Brain microvascular endothelial cell (primary cell): ENCODE data around the gene SOAT2.
"Not testable (repeated sequence)": the region's sequence is repeated elsewhere in the genome, so short reads cannot be mapped to it uniquely, and the experiment has no call there.

Experiments
- DNase-seq: peaks from one replicate; pipeline ENCODE4 v3.0.0-alpha.2; 2020
- H3K27ac ChIP-seq: fragments of 250-450 bp; sonication (Bioruptor Pico); 2 replicates; pipeline ENCODE4 v1.5.1; 2020; ENCODE audit warnings: mild to moderate bottlenecking, moderate library complexity
- H3K27me3 ChIP-seq: fragments of 250-450 bp; sonication (Bioruptor Pico); replicated peaks from 2 replicates; pipeline ENCODE4 v1.5.1; 2020; ENCODE audit warnings: mild to moderate bottlenecking
- H3K36me3 ChIP-seq: fragments of 250-450 bp; sonication (Bioruptor Pico); replicated peaks from 2 replicates; pipeline ENCODE4 v1.5.1; 2020; ENCODE audit warnings: mild to moderate bottlenecking
- H3K4me3 ChIP-seq: 2 replicates; pipeline ENCODE4 v1.5.1; 2011; ENCODE audit warnings: low read depth, mild to moderate bottlenecking, control low read depth, low read length, moderate library complexity
- CTCF ChIP-seq: IDR thresholded peaks from 2 replicates; pipeline ENCODE4 v1.5.1; 2011; ENCODE audit warnings: low read depth, mild to moderate bottlenecking, moderate library complexity, low read length, control low read depth, inconsistent platforms; ENCODE audit errors: missing control alignments
- in situ Hi-C: cut with HindIII; loops from 2 replicates; pipeline ENCODE4 v1.10.0; 2017; ENCODE audit warnings: low sequenced_read_pairs, low pct_ligation_motif_present

The SOAT2 gene

GRCh38 chr12:53105256-53105655 is 2.0 kb downstream of the SOAT2 start:
- Histone ChIP-seq H3K27me3 (no peaks in the 10 kb centered on the region), H3K4me3 (no peak overlapping the region), H3K27ac (no peak overlapping the region), H3K36me3 (peaks cover 10% of the 10 kb centered on the region)
- TF ChIP-seq CTCF = no peak
- in situ Hi-C loops = no loop called here
- DNase-seq = no peak

DNA sequence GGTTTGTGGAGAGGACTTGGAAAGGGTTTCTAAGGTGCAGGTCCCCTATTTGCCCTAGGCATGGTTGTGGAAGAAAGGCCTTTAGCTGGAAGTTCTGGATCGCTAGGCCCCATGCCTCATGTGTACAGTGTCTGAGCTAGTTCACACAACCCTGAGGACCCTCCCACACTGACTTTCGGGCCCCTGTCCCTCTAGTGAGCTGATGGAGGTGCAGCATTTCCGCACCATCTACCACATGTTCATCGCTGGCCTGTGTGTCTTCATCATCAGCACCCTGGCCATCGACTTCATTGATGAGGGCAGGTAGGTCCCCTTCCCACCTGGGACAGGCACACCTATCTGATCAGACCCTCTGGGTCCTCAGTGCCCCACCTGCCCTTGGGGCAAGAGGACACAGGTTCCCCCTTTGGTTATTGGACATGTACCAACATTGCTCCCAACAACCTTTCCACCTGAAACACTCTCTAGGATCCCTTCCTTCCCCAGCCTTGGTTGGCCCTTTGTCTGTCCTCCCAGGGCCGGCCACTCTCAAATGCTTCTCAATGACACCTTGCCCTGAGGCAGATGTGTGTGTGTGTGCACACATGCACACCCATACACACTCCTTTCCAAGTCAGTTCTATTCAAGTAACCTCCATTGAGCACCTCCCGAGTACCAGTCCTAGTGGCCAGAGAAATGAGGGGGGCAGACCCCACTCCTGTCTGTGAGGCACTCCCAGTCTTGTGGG is 2.6 kb downstream of the SOAT2 start:
- peaks cover 10% of the 10 kb centered on the region for H3K36me3 ChIP-seq
- in situ Hi-C loops = no loop called here
- no peaks in the 10 kb centered on the region for H3K27me3 ChIP-seq
- no peak for TF ChIP-seq CTCF
- H3K4me3 ChIP-seq = no peak overlapping the region
- no peak for DNase-seq
- no peak overlapping the region for H3K27ac ChIP-seq

DNA sequence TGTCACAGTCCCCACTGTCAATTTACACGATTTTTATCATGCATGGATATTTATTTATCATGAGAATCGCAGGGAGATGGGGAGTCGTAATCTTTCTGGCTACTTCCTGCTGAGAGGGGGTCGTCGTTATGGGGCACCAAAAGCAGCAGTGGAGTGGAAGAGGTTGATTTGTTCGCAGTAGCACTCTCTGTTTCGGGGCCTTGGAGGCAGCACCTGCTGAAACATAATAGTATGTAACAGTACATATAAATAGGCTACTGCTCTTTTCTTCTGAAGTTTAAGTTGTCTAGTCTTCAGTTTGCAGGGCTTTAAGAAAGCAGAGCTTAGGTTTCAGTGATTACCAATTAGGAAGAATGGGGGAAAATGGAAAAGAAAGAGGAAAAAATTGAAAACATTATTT is 3.8 kb downstream of the SOAT2 start:
- H3K36me3 ChIP-seq = peaks cover 3% of the 10 kb centered on the region
- no peak for TF ChIP-seq CTCF
- no peak for DNase-seq
- H3K27me3 ChIP-seq = no peaks in the 10 kb centered on the region
- in situ Hi-C loops = no loop called here
- no peak overlapping the region for H3K4me3 ChIP-seq
- H3K27ac ChIP-seq = no peak overlapping the region

- DNase-seq, H3K4me3 ChIP-seq, in situ Hi-C loops: not testable (repeated sequence)
These were observed 9.1 kb downstream of the SOAT2 start for GRCh38 chr12:53112431-53112830.

GRCh38 chr12:53113136-53113705 is 9.9 kb downstream of the SOAT2 start:
- no peak overlapping the region for H3K4me3 ChIP-seq
- TF ChIP-seq CTCF = no peak
- DNase-seq = no peak
- in situ Hi-C loops = no loop called here
- H3K36me3 ChIP-seq = no peaks in the 10 kb centered on the region
- H3K27me3 ChIP-seq = no peaks in the 10 kb centered on the region
- H3K27ac ChIP-seq = no peak overlapping the region

More at GRCh38 chr12:53112431-53112830, 9.1 kb downstream of the SOAT2 start:
- H3K27ac ChIP-seq, H3K36me3 ChIP-seq, H3K27me3 ChIP-seq: not testable (repeated sequence)

DNA sequence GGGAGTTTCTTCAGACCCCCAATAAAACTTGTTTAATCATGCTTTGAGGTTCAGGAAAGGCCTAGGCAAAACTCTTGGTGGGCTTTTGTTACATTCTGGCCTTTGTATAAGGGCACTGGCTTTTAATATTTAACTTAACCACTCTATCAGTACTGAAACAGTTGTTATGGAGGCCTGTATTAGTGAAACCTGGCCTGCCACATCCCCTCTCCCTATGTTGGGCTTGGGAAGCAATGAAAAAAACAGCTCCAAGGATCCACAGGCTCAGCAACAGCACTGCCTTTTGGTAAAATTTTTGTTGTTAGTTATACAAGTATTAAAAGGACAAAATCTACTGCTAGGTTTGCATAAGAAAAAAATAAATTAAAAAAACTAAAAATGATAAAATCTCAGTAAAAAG is 10.7 kb downstream of the SOAT2 start:
- no peaks in the 10 kb centered on the region for H3K27me3 ChIP-seq
- no peak for DNase-seq
- no peak overlapping the region for H3K4me3 ChIP-seq
- H3K36me3 ChIP-seq = no peaks in the 10 kb centered on the region
- no peak overlapping the region for H3K27ac ChIP-seq
- TF ChIP-seq CTCF = no peak
- in situ Hi-C loops = no loop called here
